MM.1S (cell line): ENCODE data around the gene MYO16.
A peak's percentile ranks its signal among the peaks of the same experiment; 100 is the strongest.

ENCODE experiments used
- DNase-seq: peaks from one replicate; pipeline ENCODE4 v3.0.0-alpha.2; 2015
- H2AFZ ChIP-seq: fragments of 300-600 bp; sonication (generic); 2 replicates; pipeline ENCODE4 v1.6.0; 2016; ENCODE audit warnings: antibody characterized with exemption, low read length
- H3F3A ChIP-seq: fragments of 300-600 bp; sonication (generic); 2 replicates; pipeline ENCODE4 v1.6.1; 2016; ENCODE audit warnings: mild to moderate bottlenecking, antibody characterized with exemption, low read length, moderate library complexity, mixed read lengths; ENCODE audit not compliant: insufficient read depth
- H3K27ac ChIP-seq: fragments of 300-600 bp; sonication (generic); 2 replicates; pipeline ENCODE4 v1.5.1; 2016; ENCODE audit warnings: mild to moderate bottlenecking, low read length
- H3K27me3 ChIP-seq: fragments of 300-600 bp; sonication (generic); replicated peaks from 2 replicates; pipeline ENCODE4 v1.6.0; 2016; ENCODE audit warnings: low read length; ENCODE audit not compliant: insufficient read depth
- H3K36me3 ChIP-seq: fragments of 300-600 bp; sonication (generic); replicated peaks from 2 replicates; pipeline ENCODE4 v1.6.1; 2016; ENCODE audit warnings: mild to moderate bottlenecking, low read length, mixed read lengths; ENCODE audit not compliant: insufficient read depth
- H3K4me1 ChIP-seq: fragments of 300-600 bp; sonication (generic); 2 replicates; pipeline ENCODE4 v1.6.1; 2016; ENCODE audit warnings: low read length, mixed read lengths
- H3K4me2 ChIP-seq: fragments of 300-600 bp; sonication (generic); 2 replicates; pipeline ENCODE4 v1.6.0; 2016; ENCODE audit warnings: low read depth, low read length
- H3K4me3 ChIP-seq: fragments of 300-600 bp; sonication (generic); 2 replicates; pipeline ENCODE4 v1.5.1; 2016; ENCODE audit warnings: low read length, mixed read lengths
- H3K79me2 ChIP-seq: fragments of 300-600 bp; sonication (generic); 2 replicates; pipeline ENCODE4 v1.6.1; 2016; ENCODE audit warnings: mixed run types, low read length, mixed read lengths
- H3K9ac ChIP-seq: fragments of 300-600 bp; sonication (generic); 2 replicates; pipeline ENCODE4 v1.6.1; 2016; ENCODE audit warnings: low read length, mixed read lengths
- H3K9me2 ChIP-seq: fragments of 300-600 bp; sonication (generic); replicated peaks from 2 replicates; pipeline ENCODE4 v1.6.1; 2016; ENCODE audit warnings: mild to moderate bottlenecking, low read length, mixed read lengths; ENCODE audit not compliant: insufficient read depth
- H3K9me3 ChIP-seq: fragments of 300-600 bp; sonication (generic); replicated peaks from 2 replicates; pipeline ENCODE4 v1.6.1; 2016; ENCODE audit warnings: mild to moderate bottlenecking, low read length, mixed read lengths; ENCODE audit not compliant: insufficient read depth
- H4K20me1 ChIP-seq: fragments of 300-600 bp; sonication (generic); 2 replicates; pipeline ENCODE4 v1.6.1; 2016; ENCODE audit warnings: mild to moderate bottlenecking, low read length, moderate library complexity, mixed read lengths; ENCODE audit not compliant: insufficient read depth
- EZH2 ChIP-seq: fragments of 300-600 bp; sonication (generic); optimal IDR thresholded peaks from 2 replicates; pipeline ENCODE3; 2017; ENCODE audit warnings: low read depth, mild to moderate bottlenecking, antibody characterized with exemption, low read length, mixed read lengths
- EZH2phosphoT487 ChIP-seq: fragments of 300-600 bp; sonication (generic); IDR thresholded peaks from 2 replicates; pipeline ENCODE4 v1.6.1; 2018; ENCODE audit warnings: antibody characterized with exemption, low read length
- TF ChIP-seq, protein P1 (sequence below): fragments of 300-600 bp; sonication (generic); IDR thresholded peaks from 2 replicates; pipeline ENCODE4 v1.5.1; 2016; ENCODE audit warnings: antibody characterized with exemption, low read length, mixed read lengths

MYO16 gene

DNA sequence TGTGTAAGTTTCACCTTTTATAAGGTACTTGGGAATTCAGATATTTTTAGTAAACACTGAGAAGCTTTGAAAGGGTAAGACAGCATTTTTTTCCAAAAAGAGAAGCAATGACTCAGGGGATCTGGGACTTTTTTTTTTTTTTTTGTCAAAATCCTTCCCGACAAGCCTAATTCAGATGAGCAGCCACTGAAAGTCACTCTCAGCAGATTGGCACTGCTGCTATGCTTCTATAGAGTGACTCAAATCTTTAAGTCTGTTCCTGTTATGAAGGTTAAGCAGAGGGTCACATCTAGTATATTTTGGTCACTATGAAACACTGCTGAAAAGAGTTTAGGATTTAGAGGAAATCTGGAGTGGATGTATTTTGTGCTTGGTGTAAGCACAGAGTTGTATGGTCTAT is 571.1 kb downstream of the MYO16 start:
- Histone ChIP-seq H4K20me1 (no peaks in the 10 kb centered on the region), H3K4me3 (no peak overlapping the region), H3K4me2 (no peak overlapping the region), H3K9me2 (no peaks in the 10 kb centered on the region), H2AFZ (no peak overlapping the region), H3K79me2 (no peaks in the 10 kb centered on the region), H3F3A (no peaks in the 10 kb centered on the region), H3K4me1 (peaks cover 3% of the 10 kb centered on the region), H3K27me3 (no peaks in the 10 kb centered on the region), H3K9ac (no peak overlapping the region), H3K36me3 (no peaks in the 10 kb centered on the region), H3K9me3 (no peaks in the 10 kb centered on the region), H3K27ac (no peak overlapping the region)
- TF ChIP-seq, protein P1, sequence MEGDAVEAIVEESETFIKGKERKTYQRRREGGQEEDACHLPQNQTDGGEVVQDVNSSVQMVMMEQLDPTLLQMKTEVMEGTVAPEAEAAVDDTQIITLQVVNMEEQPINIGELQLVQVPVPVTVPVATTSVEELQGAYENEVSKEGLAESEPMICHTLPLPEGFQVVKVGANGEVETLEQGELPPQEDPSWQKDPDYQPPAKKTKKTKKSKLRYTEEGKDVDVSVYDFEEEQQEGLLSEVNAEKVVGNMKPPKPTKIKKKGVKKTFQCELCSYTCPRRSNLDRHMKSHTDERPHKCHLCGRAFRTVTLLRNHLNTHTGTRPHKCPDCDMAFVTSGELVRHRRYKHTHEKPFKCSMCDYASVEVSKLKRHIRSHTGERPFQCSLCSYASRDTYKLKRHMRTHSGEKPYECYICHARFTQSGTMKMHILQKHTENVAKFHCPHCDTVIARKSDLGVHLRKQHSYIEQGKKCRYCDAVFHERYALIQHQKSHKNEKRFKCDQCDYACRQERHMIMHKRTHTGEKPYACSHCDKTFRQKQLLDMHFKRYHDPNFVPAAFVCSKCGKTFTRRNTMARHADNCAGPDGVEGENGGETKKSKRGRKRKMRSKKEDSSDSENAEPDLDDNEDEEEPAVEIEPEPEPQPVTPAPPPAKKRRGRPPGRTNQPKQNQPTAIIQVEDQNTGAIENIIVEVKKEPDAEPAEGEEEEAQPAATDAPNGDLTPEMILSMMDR, result no peak
- no peak for TF ChIP-seq EZH2
- TF ChIP-seq EZH2phosphoT487, result no peak
- no peak for DNase-seq

DNA sequence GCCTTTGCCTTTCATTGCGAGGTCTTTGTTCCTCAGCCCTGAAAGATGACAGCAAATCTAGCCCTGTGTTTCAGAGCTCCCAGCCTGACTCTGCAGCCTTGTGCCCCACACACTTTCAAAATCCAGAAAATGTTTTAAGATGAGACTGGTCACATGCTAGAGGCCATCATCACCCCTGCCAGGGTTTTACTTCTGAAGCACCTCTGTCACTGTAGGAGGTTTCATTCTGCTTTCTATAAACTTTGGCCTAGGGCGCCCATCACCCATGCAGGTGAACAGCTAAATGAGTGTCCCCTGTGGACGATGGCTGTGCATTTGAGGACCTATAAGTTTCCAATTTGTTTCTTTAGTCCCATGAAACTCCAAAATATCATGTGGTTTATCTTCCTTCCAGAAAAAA is 574.2 kb downstream of the MYO16 start:
- Histone ChIP-seq H3K36me3 (no peaks in the 10 kb centered on the region), H3K79me2 (no peaks in the 10 kb centered on the region), H3K4me2 (peak overlapping the region; percentile 36), H3K27me3 (no peaks in the 10 kb centered on the region), H3K4me3 (no peak overlapping the region), H3F3A (no peaks in the 10 kb centered on the region), H2AFZ (no peak overlapping the region; the same call in 1 of the 2 replicates), H4K20me1 (no peaks in the 10 kb centered on the region), H3K9me2 (no peaks in the 10 kb centered on the region), H3K4me1 (peaks cover 3% of the 10 kb centered on the region), H3K9ac (no peak overlapping the region), H3K27ac (peak overlapping the region; percentile 12; the same call in 1 of the 2 replicates), H3K9me3 (no peaks in the 10 kb centered on the region)
- TF ChIP-seq, protein P1, result no peak
- TF ChIP-seq EZH2 (no peak), EZH2phosphoT487 (no peak)
- DNase-seq, result no peak

DNA sequence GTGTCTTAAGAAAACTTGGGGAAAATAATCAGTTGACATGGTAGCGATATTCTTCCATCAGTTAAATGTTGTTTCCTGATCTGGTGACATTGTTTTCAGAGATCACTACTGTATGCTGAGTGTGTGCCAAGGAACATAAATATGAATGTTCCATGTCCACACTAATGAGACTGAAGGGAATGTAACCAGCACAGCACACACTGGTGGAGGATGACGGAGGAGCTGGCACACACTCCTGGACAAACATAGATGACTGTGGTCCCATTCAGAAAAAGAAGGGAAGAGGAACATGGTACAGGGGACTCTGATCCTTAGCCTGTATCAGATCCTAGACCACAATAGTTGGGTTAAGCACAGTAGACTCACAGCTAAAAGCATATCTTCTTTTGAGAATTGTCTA is 574.8 kb downstream of the MYO16 start:
- Histone ChIP-seq H3K9me3 (no peaks in the 10 kb centered on the region), H3K9ac (no peak overlapping the region), H3K36me3 (no peaks in the 10 kb centered on the region), H3K79me2 (no peaks in the 10 kb centered on the region), H3K27ac (no peak overlapping the region), H3K9me2 (no peaks in the 10 kb centered on the region), H3K4me1 (peaks cover 3% of the 10 kb centered on the region), H3F3A (no peaks in the 10 kb centered on the region), H4K20me1 (no peaks in the 10 kb centered on the region), H2AFZ (no peak overlapping the region), H3K4me2 (no peak overlapping the region), H3K27me3 (no peaks in the 10 kb centered on the region), H3K4me3 (no peak overlapping the region)
- DNase-seq, result no peak
- no peak for TF ChIP-seq EZH2
- TF ChIP-seq, protein P1, result no peak
- no peak for TF ChIP-seq EZH2phosphoT487
